H1 (cell line): ENCODE measurements around the gene TMEM39A. TPM values are rescaled to one million over a fixed set of nuclear protein-coding genes. Genes with fewer than 3 reads are reported as not detected.

Source experiments
- CTCF ChIA-PET: fragments of 300-600 bp; sonication (Branson Sonifier 250); formaldehyde crosslinking; loops from one replicate; lab custom pipeline; 2021; ENCODE audit not compliant: partially characterized antibody; lab: Charles Lee
- POLR2A ChIA-PET: fragments of 300-600 bp; sonication (Branson Sonifier 250); formaldehyde crosslinking; loops from one replicate; lab custom pipeline; 2021; ENCODE audit warnings: inconsistent platforms; ENCODE audit not compliant: partially characterized antibody; lab: Charles Lee
- DNase-seq, 2 experiments: peaks; one replicate each; pipeline versions ENCODE4 v3.0.0 to v3.0.0-alpha.2; 2010 to 2022; ENCODE audit warnings: low spot score in 2 of 2, low read depth in 1 of 2, mixed read lengths in 1 of 2
- FAIRE-seq: peaks from 2 replicates; lab custom pipeline; 2011; peaks lifted over from hg19 to GRCh38; lab: Jason Lieb, UNC
- H2AFZ ChIP-seq: 2 replicates; pipeline ENCODE4 v1.8.1; 2012; ENCODE audit warnings: low read length, inconsistent platforms
- H2AK5ac ChIP-seq: 2 replicates; pipeline ENCODE4 v1.6.1; 2013; ENCODE audit warnings: low read depth, low read length
- H2BK120ac ChIP-seq: replicated peaks from 2 replicates; pipeline ENCODE3; 2013; ENCODE audit warnings: low read depth, low read length, inconsistent platforms
- H2BK12ac ChIP-seq: 2 replicates; pipeline ENCODE4 v1.6.1; 2013; ENCODE audit warnings: low read depth, low read length
- H2BK15ac ChIP-seq: 2 replicates; pipeline ENCODE4 v1.6.1; 2013; ENCODE audit warnings: low read length
- H2BK20ac ChIP-seq: 2 replicates; pipeline ENCODE4 v1.6.1; 2013; ENCODE audit warnings: low read length
- H2BK5ac ChIP-seq: 2 replicates; pipeline ENCODE4 v1.6.1; 2013; ENCODE audit warnings: low read depth, low read length
- H3K14ac ChIP-seq: 2 replicates; pipeline ENCODE4 v1.6.1; 2013; ENCODE audit warnings: inconsistent platforms; ENCODE audit not compliant: insufficient read length
- H3K18ac ChIP-seq: 2 replicates; pipeline ENCODE4 v1.6.1; 2013; ENCODE audit warnings: low read length; ENCODE audit errors: extremely low read depth
- H3K23ac ChIP-seq: 2 replicates; pipeline ENCODE4 v1.6.1; 2013; ENCODE audit warnings: inconsistent platforms; ENCODE audit not compliant: insufficient read length
- H3K23me2 ChIP-seq: 2 replicates; pipeline ENCODE4 v1.6.1; 2013; ENCODE audit warnings: low read depth, low read length
- H3K27ac ChIP-seq: 2 replicates; pipeline ENCODE4 v1.6.1; 2011; ENCODE audit warnings: low read depth, low read length, inconsistent platforms
- H3K27me3 ChIP-seq, 4 experiments: replicated peaks in 1 of 4; 1 replicate in 1 of 4; 2 replicates in 3 of 4; pipeline versions ENCODE4 v1.6.1 to v1.8.1; 2011 to 2013; ENCODE audit warnings: low read length in 3 of 4, mild to moderate bottlenecking in 3 of 4, inconsistent platforms in 2 of 4, mixed read lengths in 2 of 4, moderate library complexity in 1 of 4; ENCODE audit not compliant: control insufficient read depth in 3 of 4, insufficient read depth in 3 of 4; ENCODE audit errors: extremely low read depth in 1 of 4
- H3K36me3 ChIP-seq, 4 experiments: 2 replicates each; pipeline versions ENCODE4 v1.6.1 to v1.8.1; 2011 to 2013; ENCODE audit warnings: mild to moderate bottlenecking in 4 of 4, low read length in 3 of 4, moderate library complexity in 2 of 4, control low read depth in 1 of 4, inconsistent platforms in 1 of 4; ENCODE audit not compliant: insufficient read depth in 4 of 4, control insufficient read depth in 2 of 4
- H3K4ac ChIP-seq: replicated peaks from 2 replicates; pipeline ENCODE3; 2013; ENCODE audit warnings: low read length, low read depth, mixed read lengths, inconsistent platforms; ENCODE audit not compliant: insufficient read length
- H3K4me1 ChIP-seq, 4 experiments: replicated peaks in 1 of 4; 1 replicate in 1 of 4; 2 replicates in 3 of 4; pipeline versions ENCODE4 v1.6.1 to v1.8.1; 2011 to 2013; ENCODE audit warnings: low read length in 3 of 4, inconsistent platforms in 2 of 4, mixed read lengths in 1 of 4; ENCODE audit not compliant: insufficient read depth in 4 of 4, control insufficient read depth in 3 of 4
- H3K4me2 ChIP-seq, 2 experiments: 2 replicates each; pipeline versions ENCODE4 v1.6.1 to v1.8.1; 2011 to 2013; ENCODE audit warnings: low read depth in 2 of 2, low read length in 2 of 2, control low read depth in 1 of 2, inconsistent platforms in 1 of 2, mild to moderate bottlenecking in 1 of 2; ENCODE audit not compliant: insufficient read depth in 1 of 2
- H3K4me3 ChIP-seq, 4 experiments: fragments of 200-600, 300-600 bp in 1 of 4; sonication (generic), shearing (Covaris generic), sonication (Bioruptor Twin) in 1 of 4; 2 replicates each; pipeline versions ENCODE4 v1.5.1 to v1.8.1; 2011 to 2016; ENCODE audit warnings: low read length in 4 of 4, low read depth in 3 of 4, control low read depth in 2 of 4, inconsistent platforms in 2 of 4, mild to moderate bottlenecking in 2 of 4, mixed read lengths in 1 of 4, moderate library complexity in 1 of 4; ENCODE audit not compliant: insufficient read depth in 2 of 4; ENCODE audit errors: extremely low read depth in 1 of 4
- H3K56ac ChIP-seq: replicated peaks from 2 replicates; pipeline ENCODE3; 2013; ENCODE audit warnings: low read depth, mild to moderate bottlenecking, mixed read lengths, low read length, inconsistent platforms; ENCODE audit not compliant: insufficient read length
- H3K79me1 ChIP-seq: 2 replicates; pipeline ENCODE4 v1.6.1; 2013; ENCODE audit warnings: low read depth, low read length, control low read depth
- H3K79me2 ChIP-seq, 2 experiments: 2 replicates each; pipeline versions ENCODE4 v1.6.1 to v1.8.1; 2012 to 2013; ENCODE audit warnings: low read length in 2 of 2, mild to moderate bottlenecking in 2 of 2, inconsistent platforms in 1 of 2; ENCODE audit not compliant: insufficient read depth in 2 of 2, control insufficient read depth in 1 of 2
- H3K9ac ChIP-seq, 4 experiments: replicated peaks in 1 of 4; 1 replicate in 1 of 4; 2 replicates in 3 of 4; pipeline versions ENCODE4 v1.6.1 to v1.8.1; 2011 to 2013; ENCODE audit warnings: low read depth in 3 of 4, low read length in 3 of 4, control low read depth in 2 of 4, mild to moderate bottlenecking in 2 of 4, moderate library complexity in 2 of 4, inconsistent platforms in 1 of 4; ENCODE audit errors: extremely low read depth in 1 of 4
- H3K9me3 ChIP-seq, 2 experiments: 2 replicates each; pipeline versions ENCODE4 v1.6.1 to v1.8.1; 2012 to 2013; ENCODE audit warnings: mild to moderate bottlenecking in 2 of 2, moderate library complexity in 2 of 2, control low read depth in 1 of 2, inconsistent platforms in 1 of 2, low read depth in 1 of 2, low read length in 1 of 2, mixed read lengths in 1 of 2; ENCODE audit not compliant: insufficient read depth in 2 of 2
- H4K20me1 ChIP-seq, 2 experiments: replicated peaks in 1 of 2; 2 replicates each; pipeline versions ENCODE3 to v1.8.1; 2011 to 2013; ENCODE audit warnings: inconsistent platforms in 2 of 2, low read length in 2 of 2, mild to moderate bottlenecking in 1 of 2; ENCODE audit not compliant: insufficient read depth in 2 of 2, control insufficient read depth in 1 of 2
- H4K5ac ChIP-seq: 2 replicates; pipeline ENCODE4 v1.6.1; 2013; ENCODE audit warnings: low read length, low read depth, mixed read lengths, inconsistent platforms; ENCODE audit not compliant: insufficient read length
- H4K8ac ChIP-seq: 2 replicates; pipeline ENCODE4 v1.8.0; 2013; ENCODE audit warnings: mild to moderate bottlenecking, moderate library complexity, low read length, inconsistent platforms; ENCODE audit not compliant: insufficient read depth; ENCODE audit errors: extremely low read depth
- H4K91ac ChIP-seq: replicated peaks from 2 replicates; pipeline ENCODE3; 2013; ENCODE audit warnings: low read length, mixed read lengths, inconsistent platforms; ENCODE audit not compliant: insufficient read length
- GTF2F1 ChIP-seq: IDR thresholded peaks from 2 replicates; pipeline ENCODE4 v1.6.1; 2012; ENCODE audit warnings: low read depth, low read length, improper control_type of control experiment, borderline replicate concordance
- SIRT6 ChIP-seq: IDR thresholded peaks from one replicate; pipeline ENCODE4 v1.7.1; 2012; ENCODE audit warnings: low read length, inconsistent platforms
- WGBS, 2 experiments: shearing (Covaris generic) in 1 of 2; methylation state at CpG; one replicate each; pipeline versions ENCODE4 v1.1.6 to v1.1.7; 2013 to 2015; ENCODE audit warnings: low lambda C conversion rate in 2 of 2, mixed read lengths in 2 of 2, inconsistent platforms in 1 of 2, low coverage in 1 of 2, missing lambda C conversion rate in 1 of 2; ENCODE audit not compliant: insufficient replicate concordance in 2 of 2, insufficient coverage in 1 of 2, insufficient read length in 1 of 2; ENCODE audit errors: extremely low coverage in 1 of 2, missing lambda C conversion rate in 1 of 2; 5-methylcytosine and 5-hydroxymethylcytosine counted together
- polyA plus RNA-seq, 7 experiments: library from polyadenylated mRNA; depleted of rRNA in 3 of 7; stranded (reverse) in 5 of 7; unstranded in 2 of 7; fragments of >200 nt in 5 of 7; fragments of 200-250 nt in 2 of 7; gene quantifications; 1 replicate in 5 of 7; 2 replicates in 1 of 7; 4 replicates in 1 of 7; pipeline versions ENCODE4 v1.2.1 to v1.2.3, GENCODE V29; 2011 to 2013; ENCODE audit warnings: missing spikeins in 2 of 7, mixed read lengths in 2 of 7
- total RNA-seq: library from RNA; stranded (reverse); fragmentation: NEBNext Ultra II Directional; extraction: Animal tissue kit (Norgen Biotek cat#: 25700); gene quantifications from 2 replicates; pipeline ENCODE4 v1.2.1, GENCODE V29; 2021

TMEM39A gene
- total and polyA plus RNA-seq, 2 of the 8 experiments (the other 6 are each of a cell fraction or from before 2014, with no cell fraction given): 26.8 to 36.1 TPM

- Histone ChIP-seq H3K23me2 (no peaks in the 10 kb centered on the region), H2AFZ (no peak overlapping the region), H2AK5ac (no peak overlapping the region), H3K36me3 (peaks cover 12 to 49% (median 29%) of the 10 kb centered on the region in 4 experiments), H3K9ac (no peak overlapping the region), H3K27ac (no peak overlapping the region), H3K79me1 (no peaks in the 10 kb centered on the region), H3K18ac (no peak overlapping the region), H4K20me1 (no peaks in the 10 kb centered on the region), H3K4me2 (no peak overlapping the region), H3K4me1 (no peaks in the 10 kb centered on the region), H3K56ac (no peak overlapping the region), H4K5ac (no peak overlapping the region), H3K23ac (no peak overlapping the region), H3K79me2 (no peaks in the 10 kb centered on the region), H3K4ac (no peak overlapping the region), H3K14ac (no peak overlapping the region), H2BK20ac (no peak overlapping the region), H3K9me3 (peaks cover 40 to 41% of the 10 kb centered on the region in 2 experiments), H3K27me3 (no peaks in the 10 kb centered on the region), H4K91ac (no peak overlapping the region), H4K8ac (no peak overlapping the region), H2BK12ac (no peak overlapping the region), H2BK5ac (no peak overlapping the region), H2BK120ac (no peak overlapping the region), H3K4me3 (no peak overlapping the region), H2BK15ac (no peak overlapping the region)
- TF ChIP-seq GTF2F1 (0 out of 2 replicates have a peak, but pooled peaks have one; percentile 55), SIRT6 (no peak)
- DNase-seq (no peak), FAIRE-seq (no peak)
- WGBS, 2 experiments: 92% methylated on average over 1 of the region's 1 CpG; no CpG with 5 or more reads in 1 of the 2 experiments
- ChIA-PET CTCF (interaction anchor here (0.8 to 2.0 kb wide), 8 partner anchors 8 to 187 kb away, joined by 3 to 8 read pairs (median 4); partner anchors contain the start of gene B4GALT4), POLR2A (interaction anchor here (0.9 kb wide), 1 partner anchor 36 kb away, joined by 4 read pairs; the partner anchor contains the start of gene TMEM39A)
Observed at GRCh38 chr3:119427669-119428068, 35.7 kb downstream of the TMEM39A start.
